MG63 (cell line): ENCODE data around the gene ZHX3. TPM values are rescaled to one million over a fixed set of nuclear protein-coding genes. Genes with fewer than 3 reads are reported as not detected.

ENCODE experiments used
- DNase-seq: peaks from one replicate; pipeline ENCODE4 v3.0.0-alpha.2; 2020
- H3K27me3 ChIP-seq: fragments of 250-450 bp; sonication (Bioruptor Pico); 2 replicates; pipeline ENCODE4 v1.5.1; 2020; ENCODE audit warnings: mild to moderate bottlenecking, moderate library complexity
- H3K36me3 ChIP-seq: fragments of 250-450 bp; sonication (Bioruptor Pico); 2 replicates; pipeline ENCODE4 v1.5.1; 2020; ENCODE audit warnings: mild to moderate bottlenecking, moderate library complexity
- H3K4me3 ChIP-seq: fragments of 250-450 bp; sonication (Bioruptor Pico); 2 replicates; pipeline ENCODE4 v1.5.1; 2020; ENCODE audit warnings: mild to moderate bottlenecking, moderate library complexity
- H3K9me3 ChIP-seq: fragments of 250-450 bp; sonication (Bioruptor Pico); 2 replicates; pipeline ENCODE4 v1.5.1; 2020; ENCODE audit warnings: mild to moderate bottlenecking, moderate library complexity
- total RNA-seq: library from RNA; depleted of rRNA; stranded (reverse); fragments of >200 nt; shearing (Covaris generic); gene quantifications from 2 replicates; pipeline ENCODE4 v1.2.3, GENCODE V29; 2014; ENCODE audit warnings: low replicate concordance; rRNA removed

The ZHX3 gene
- 4.9 and 5.3 TPM in 2 replicates for total RNA-seq

GRCh38 chr20:41317546-41318270 lies at the start of gene ZHX3:
TSS of gene ZHX3 (minus strand) at chr20:41317731. CDS start at chr20:41204916, 112,815 bp downstream.
- Histone ChIP-seq H3K9me3 (no peaks in the 10 kb centered on the region), H3K27me3 (no peaks in the 10 kb centered on the region), H3K4me3 (peak within 1 kb of the TSS; percentile 75), H3K36me3 (peaks cover 4% of the 10 kb centered on the region)
- DNase-seq: peak; percentile 98

GRCh38 chr20:41367393-41367695 lies 49.8 kb upstream of the ZHX3 start:
- no peak for DNase-seq
- H3K36me3 ChIP-seq: no peaks in the 10 kb centered on the region
- H3K9me3 ChIP-seq: no peaks in the 10 kb centered on the region
- H3K27me3 ChIP-seq: peaks cover 5% of the 10 kb centered on the region; the same call in 1 of the 2 replicates
- H3K4me3 ChIP-seq: no peak overlapping the region

GRCh38 chr20:41366546-41367392 lies 49.2 kb upstream of the ZHX3 start, which contains the start of gene EMILIN3:
TSS of gene EMILIN3 (minus strand) at chr20:41366818. CDS start at chr20:41366634, 184 bp downstream.
- Histone ChIP-seq H3K9me3 (no peaks in the 10 kb centered on the region), H3K4me3 (no peak within 1 kb of the TSS), H3K36me3 (no peaks in the 10 kb centered on the region), H3K27me3 (peaks cover 5% of the 10 kb centered on the region; the same call in 1 of the 2 replicates)
- DNase-seq: no peak

- Histone ChIP-seq H3K36me3 (no peaks in the 10 kb centered on the region), H3K9me3 (no peaks in the 10 kb centered on the region), H3K4me3 (no peak overlapping the region), H3K27me3 (peaks cover 5% of the 10 kb centered on the region; the same call in 1 of the 2 replicates)
- DNase-seq: no peak
These were observed 48.4 kb upstream of the ZHX3 start for GRCh38 chr20:41365777-41366545.

- Histone ChIP-seq H3K9me3 (no peaks in the 10 kb centered on the region), H3K36me3 (no peaks in the 10 kb centered on the region), H3K4me3 (no peak overlapping the region), H3K27me3 (peaks cover 5% of the 10 kb centered on the region; the same call in 1 of the 2 replicates)
- DNase-seq: no peak
These were observed 47.6 kb upstream of the ZHX3 start for GRCh38 chr20:41364967-41365765.

- Histone ChIP-seq H3K36me3 (no peaks in the 10 kb centered on the region), H3K9me3 (no peaks in the 10 kb centered on the region), H3K4me3 (no peak overlapping the region), H3K27me3 (peaks cover 5% of the 10 kb centered on the region; the same call in 1 of the 2 replicates)
- no peak for DNase-seq
These were observed 46.8 kb upstream of the ZHX3 start for GRCh38 chr20:41364236-41364855.

- no peak for DNase-seq
- peaks cover 5% of the 10 kb centered on the region; the same call in 1 of the 2 replicates for H3K27me3 ChIP-seq
- H3K9me3 ChIP-seq: no peaks in the 10 kb centered on the region
- H3K36me3 ChIP-seq: no peaks in the 10 kb centered on the region
- no peak overlapping the region for H3K4me3 ChIP-seq
These were observed 46.1 kb upstream of the ZHX3 start for GRCh38 chr20:41363601-41364000.

GRCh38 chr20:41362748-41363140 lies 45.2 kb upstream of the ZHX3 start:
- Histone ChIP-seq H3K27me3 (peaks cover 3% of the 10 kb centered on the region; the same call in 1 of the 2 replicates), H3K36me3 (no peaks in the 10 kb centered on the region), H3K4me3 (no peak overlapping the region), H3K9me3 (no peaks in the 10 kb centered on the region)
- no peak for DNase-seq

GRCh38 chr20:41361757-41362747 lies 44.5 kb upstream of the ZHX3 start:
- DNase-seq: no peak
- no peak overlapping the region for H3K4me3 ChIP-seq
- H3K9me3 ChIP-seq: no peaks in the 10 kb centered on the region
- H3K27me3 ChIP-seq: peaks cover 3% of the 10 kb centered on the region; the same call in 1 of the 2 replicates
- H3K36me3 ChIP-seq: no peaks in the 10 kb centered on the region

GRCh38 chr20:41360831-41361756 lies 43.6 kb upstream of the ZHX3 start:
- H3K27me3 ChIP-seq: peaks cover 3% of the 10 kb centered on the region; the same call in 1 of the 2 replicates
- no peak for DNase-seq

GRCh38 chr20:41359541-41360011 lies 42.0 kb upstream of the ZHX3 start:
- no peaks in the 10 kb centered on the region for H3K9me3 ChIP-seq
- no peaks in the 10 kb centered on the region for H3K27me3 ChIP-seq
- H3K36me3 ChIP-seq: peaks cover 6% of the 10 kb centered on the region; the same call in 1 of the 2 replicates
- no peak overlapping the region for H3K4me3 ChIP-seq
- DNase-seq: no peak

More at GRCh38 chr20:41360831-41361756, 43.6 kb upstream of the ZHX3 start:
- Histone ChIP-seq H3K36me3 (no peaks in the 10 kb centered on the region), H3K4me3 (no peak overlapping the region), H3K9me3 (no peaks in the 10 kb centered on the region)

GRCh38 chr20:41358717-41359116 lies 41.2 kb upstream of the ZHX3 start:
- H3K27me3 ChIP-seq: no peaks in the 10 kb centered on the region
- DNase-seq: no peak
- H3K36me3 ChIP-seq: peaks cover 6% of the 10 kb centered on the region; the same call in 1 of the 2 replicates
- no peak overlapping the region for H3K4me3 ChIP-seq
- H3K9me3 ChIP-seq: no peaks in the 10 kb centered on the region

- no peak for DNase-seq
- Histone ChIP-seq H3K36me3 (peaks cover 6% of the 10 kb centered on the region; the same call in 1 of the 2 replicates), H3K9me3 (no peaks in the 10 kb centered on the region), H3K4me3 (no peak overlapping the region), H3K27me3 (no peaks in the 10 kb centered on the region)
These were observed 40.7 kb upstream of the ZHX3 start for GRCh38 chr20:41358230-41358629.
